SK-N-SH (cell line): ENCODE results near the gene ADH1B.

Source experiments
- CTCF ChIP-seq: fragments of 200-600 bp; sonication (generic); IDR thresholded peaks from 2 replicates; pipeline ENCODE4 v1.6.1; 2017; ENCODE audit warnings: antibody characterized with exemption, mild to moderate bottlenecking, moderate library complexity
- EP300 ChIP-seq, 2 experiments: IDR thresholded peaks; 2 replicates each; pipeline versions ENCODE4 v1.4.0 to v1.6.1; 2012; ENCODE audit warnings: borderline replicate concordance in 1 of 2, low read depth in 1 of 2, low read length in 1 of 2
- EZH2phosphoT487 ChIP-seq: fragments of 200-600 bp; sonication (generic); IDR thresholded peaks from 2 replicates; pipeline ENCODE4 v1.6.1; 2017; ENCODE audit warnings: low read depth, mixed run types, mild to moderate bottlenecking, antibody characterized with exemption, moderate library complexity, borderline replicate concordance
- FOSL2 ChIP-seq: IDR thresholded peaks from 2 replicates; pipeline ENCODE4 v1.4.0; 2012; ENCODE audit warnings: low read depth, mild to moderate bottlenecking, moderate library complexity, borderline replicate concordance
- JUND ChIP-seq: IDR thresholded peaks from 2 replicates; pipeline ENCODE4 v1.4.0; 2012
- MXI1 ChIP-seq: IDR thresholded peaks from 2 replicates; pipeline ENCODE4 v1.6.1; 2012; ENCODE audit warnings: mild to moderate bottlenecking, low read depth, low read length, improper control_type of control experiment
- NFIC ChIP-seq: IDR thresholded peaks from 2 replicates; pipeline ENCODE4 v1.4.0; 2012; ENCODE audit warnings: borderline replicate concordance
- PBX3 ChIP-seq: IDR thresholded peaks from 2 replicates; pipeline ENCODE4; 2012
- POLR2AphosphoS5 ChIP-seq: IDR thresholded peaks from 2 replicates; pipeline ENCODE4 v1.6.1; 2012; ENCODE audit warnings: low read depth, low read length
- RAD21 ChIP-seq: IDR thresholded peaks from 2 replicates; pipeline ENCODE4 v1.6.1; 2012; ENCODE audit warnings: mild to moderate bottlenecking, low read length
- RCOR1 ChIP-seq: fragments of 150-350 bp; IDR thresholded peaks from 2 replicates; pipeline ENCODE4 v1.6.1; 2017; ENCODE audit warnings: antibody characterized with exemption, low read length
- RFX5 ChIP-seq: IDR thresholded peaks from 2 replicates; pipeline ENCODE4 v1.6.1; 2012; ENCODE audit warnings: mild to moderate bottlenecking, improper control_type of control experiment, low read length
- TAF1 ChIP-seq: IDR thresholded peaks from 2 replicates; pipeline ENCODE4 v1.6.1; 2012; ENCODE audit warnings: low read depth, mild to moderate bottlenecking, low read length, moderate library complexity, borderline replicate concordance
- YY1 ChIP-seq: IDR thresholded peaks from 2 replicates; pipeline ENCODE4 v1.4.0; 2012; ENCODE audit warnings: low read depth, mild to moderate bottlenecking

- TF ChIP-seq NFIC: peak; percentile 42; the same call in 1 of the 2 replicates
- TF ChIP-seq CTCF: no peak
- no peak for TF ChIP-seq JUND
- no peak for TF ChIP-seq PBX3
- no peak for TF ChIP-seq POLR2AphosphoS5
- TF ChIP-seq EZH2phosphoT487: no peak
- no peak for TF ChIP-seq MXI1
- TF ChIP-seq TAF1: no peak
- no peak for TF ChIP-seq RAD21
- no peak for TF ChIP-seq RFX5
- no peak for TF ChIP-seq EP300 (IDR thresholded peaks at IDR 0.05; ENCODE audit: borderline replicate concordance in 1 of 2, low read depth in 1 of 2, low read length in 1 of 2)
- TF ChIP-seq YY1: no peak
- no peak for TF ChIP-seq RCOR1
- TF ChIP-seq FOSL2: no peak
These were observed 20.3 kb downstream of the ADH1B start for GRCh38 chr4:99300934-99301333.
